SK-N-MC (cell line): ENCODE measurements around the gene SLC25A45.

Experiments
- EZH2 ChIP-seq: fragments of 200-600 bp; sonication (generic); IDR thresholded peaks from one replicate; pipeline ENCODE4 v1.6.1; 2017; ENCODE audit warnings: antibody characterized with exemption
- FOXP2 ChIP-seq: optimal IDR thresholded peaks from 2 replicates; pipeline ENCODE3; 2011; ENCODE audit warnings: mild to moderate bottlenecking, moderate library complexity; ENCODE audit not compliant: insufficient read depth; ENCODE audit errors: extremely low read length, control extremely low read depth
- POLR2AphosphoS5 ChIP-seq: IDR thresholded peaks from 2 replicates; pipeline ENCODE4 v1.6.1; 2012; ENCODE audit warnings: mild to moderate bottlenecking, low read depth, low read length, borderline replicate concordance

DNA sequence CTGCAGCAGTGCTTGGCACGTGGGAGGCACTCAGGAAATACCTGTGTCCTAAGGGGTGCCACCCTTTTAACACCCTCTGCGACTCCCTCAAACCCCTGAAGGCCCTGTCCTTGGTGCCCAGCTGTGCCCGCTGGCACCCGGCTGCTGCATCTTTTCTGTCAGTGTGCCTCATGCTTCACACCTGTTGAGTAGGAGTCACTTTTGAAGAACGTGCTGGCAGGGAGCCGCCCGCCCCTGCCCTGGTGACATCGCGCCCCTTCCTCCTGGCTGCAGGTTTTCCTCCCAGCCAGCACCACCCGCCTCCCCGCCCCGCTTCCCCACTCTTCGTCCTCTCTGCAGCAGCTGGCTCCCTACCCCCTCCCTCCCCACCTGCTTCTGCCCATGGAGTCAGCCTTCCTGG is 21.8 kb upstream of the SLC25A45 start:
- TF ChIP-seq POLR2AphosphoS5, result no peak
- TF ChIP-seq EZH2, result no peak
- TF ChIP-seq FOXP2, result no peak
